Activated CD4-positive, alpha-beta memory T cell treated with anti-CD3 and anti-CD28 coated beads for 36 hours (primary cell): ENCODE measurements around the gene REEP5. TPM values are rescaled to one million over a fixed set of nuclear protein-coding genes. Genes with fewer than 3 reads are reported as not detected.
"Not testable (repeated sequence)": the region's sequence is repeated elsewhere in the genome, so short reads cannot be mapped to it uniquely, and the experiment has no call there.

ENCODE experiments used
- CTCF ChIA-PET: fragments of 350-600 bp; sonication (Branson Sonifier 250); formaldehyde crosslinking; loops from one replicate; lab custom pipeline; 2021; ENCODE audit warnings: antibody characterized with exemption, inconsistent platforms; lab: Charles Lee
- POLR2A ChIA-PET: fragments of 350-600 bp; sonication (Branson Sonifier 250); formaldehyde crosslinking; loops from one replicate; lab custom pipeline; 2021; ENCODE audit warnings: antibody characterized with exemption; lab: Charles Lee
- DNase-seq: peaks from one replicate; pipeline ENCODE4 v3.0.0-alpha.2; 2020
- H3K27ac Mint-ChIP-seq: one replicate; pipeline ENCODE4 v1.8.0; 2021; ENCODE audit warnings: mixed read lengths
- H3K27me3 Mint-ChIP-seq: one replicate; pipeline ENCODE4 v1.8.0; 2021; ENCODE audit warnings: mixed read lengths
- H3K36me3 Mint-ChIP-seq: one replicate; pipeline ENCODE4 v1.8.0; 2021; ENCODE audit warnings: mixed read lengths
- H3K4me1 Mint-ChIP-seq: one replicate; pipeline ENCODE4 v1.8.0; 2021; ENCODE audit warnings: low read depth, mixed read lengths
- H3K4me3 Mint-ChIP-seq: one replicate; pipeline ENCODE4 v1.8.0; 2021; ENCODE audit warnings: mild to moderate bottlenecking, mixed read lengths
- H3K9me3 Mint-ChIP-seq: one replicate; pipeline ENCODE4 v1.8.0; 2021; ENCODE audit warnings: mixed read lengths
- intact Hi-C: fragments of 100-400 bp; cut with micrococcal nuclease; formaldehyde crosslinking; loops from one replicate; pipeline ENCODE4 v1.15.1; 2023
- total RNA-seq, 2 experiments: library from RNA; stranded (reverse); gene quantifications; one replicate each; pipeline ENCODE4 v1.2.3, GENCODE V29; 2021

The REEP5 gene
- total RNA-seq, 2 experiments from 2014 or later = 64.6 to 67.4 TPM

GRCh38 chr5:112862085-112862484 is 59.9 kb downstream of the REEP5 start:
- peaks cover 43% of the 10 kb centered on the region for H3K4me1 Mint-ChIP-seq
- intact Hi-C loops = no loop called here
- peak overlapping the region; percentile 86 for H3K4me3 Mint-ChIP-seq
- CTCF ChIA-PET = interaction anchor here (1.3 kb wide), 1 partner anchor 59 kb away, joined by 7 read pairs; the partner anchor contains the start of gene REEP5
- POLR2A ChIA-PET = no interaction called here
- H3K36me3 Mint-ChIP-seq = peaks cover 23% of the 10 kb centered on the region
- H3K27me3 Mint-ChIP-seq = no peaks in the 10 kb centered on the region
- no peak for DNase-seq
- H3K9me3 Mint-ChIP-seq = no peaks in the 10 kb centered on the region
- peak overlapping the region; percentile 95 for H3K27ac Mint-ChIP-seq

DNA sequence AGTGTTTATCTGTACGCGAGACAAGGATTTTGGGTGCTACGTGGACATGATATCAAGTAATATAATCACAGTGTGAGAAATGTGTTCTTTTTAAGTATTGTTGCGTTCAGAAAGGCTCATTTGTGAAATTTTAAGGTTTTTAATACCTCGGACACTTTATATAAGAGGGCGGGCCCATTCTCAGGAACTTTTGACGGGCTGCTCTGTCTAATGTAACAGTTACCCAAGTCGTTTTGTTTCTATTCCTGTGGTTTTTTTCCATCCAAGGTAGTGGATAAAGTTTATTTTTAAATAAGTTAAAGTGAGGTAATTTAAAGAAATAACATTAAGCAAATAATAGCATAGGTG is 60.4 kb downstream of the REEP5 start:
- peak overlapping the region; percentile 86 for H3K4me3 Mint-ChIP-seq
- H3K27ac Mint-ChIP-seq = peak overlapping the region; percentile 95
- POLR2A ChIA-PET = interaction anchor here (0.6 to 1.4 kb wide), 4 partner anchors 9 to 61 kb away, joined by 3 to 6 read pairs (median 4); partner anchors contain the start of gene REEP5
- CTCF ChIA-PET = interaction anchor here (1.3 to 2.0 kb wide), 3 partner anchors 13 to 60 kb away, joined by 3 to 14 read pairs (median 7); partner anchors contain the start of gene REEP5
- H3K9me3 Mint-ChIP-seq = no peaks in the 10 kb centered on the region
- no peaks in the 10 kb centered on the region for H3K27me3 Mint-ChIP-seq
- intact Hi-C loops = loop anchor here (1.0 to 2.0 kb wide), 5 partner anchors 60 to 652 kb away; partner anchors contain the start of genes DCP2 and YTHDC2
- H3K4me1 Mint-ChIP-seq = peaks cover 38% of the 10 kb centered on the region
- peaks cover 19% of the 10 kb centered on the region for H3K36me3 Mint-ChIP-seq
- DNase-seq = no peak

DNA sequence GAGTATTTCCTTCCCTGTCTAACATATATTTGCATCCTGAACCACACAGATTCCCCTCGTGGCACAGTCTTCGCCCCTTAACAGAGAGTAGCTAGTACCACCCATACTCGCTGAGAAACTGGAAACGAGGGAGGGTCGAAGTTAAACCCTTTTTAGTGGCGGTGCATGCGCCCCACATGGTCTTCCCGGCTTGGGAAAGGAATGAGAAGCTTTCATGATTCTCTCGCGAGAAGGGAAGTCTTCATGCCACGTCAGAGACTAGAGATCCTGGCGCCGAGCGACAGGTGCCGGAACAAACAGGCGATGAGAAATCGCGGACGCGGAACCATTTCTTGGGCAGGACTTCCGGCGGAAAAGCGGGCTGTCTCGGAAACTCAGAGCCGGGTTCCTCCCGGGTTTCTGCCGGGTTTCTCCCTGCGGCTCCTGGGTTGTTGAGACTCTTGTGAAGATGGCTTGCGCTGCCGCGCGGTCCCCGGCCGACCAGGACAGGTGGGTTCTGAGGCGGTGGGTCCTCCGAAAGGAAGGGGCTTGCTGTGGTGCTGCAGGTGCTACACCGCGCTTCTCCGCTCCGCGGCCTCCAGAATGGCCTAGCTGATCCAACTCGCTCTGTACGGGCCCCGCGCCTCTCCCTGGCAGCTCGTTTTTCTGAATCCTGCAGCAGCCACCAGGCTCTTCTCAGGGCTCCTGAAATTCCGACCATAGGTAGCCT is 60.9 kb downstream of the REEP5 start, which contains the start of gene SRP19:
Gene SRP19, plus strand, starts transcription at position 359 of the 709 bp plus-strand sequence. Its CDS starts 90 bp downstream, at position 449.
- Mint-ChIP-seq H3K27me3 (peaks cover 3% of the 10 kb centered on the region), H3K4me3 (peak within 1 kb of the TSS; percentile 86), H3K27ac (peak within 1 kb of the TSS; percentile 95), H3K36me3 (peaks cover 19% of the 10 kb centered on the region), H3K9me3 (no peaks in the 10 kb centered on the region), H3K4me1 (peaks cover 33% of the 10 kb centered on the region)
- ChIA-PET CTCF (interaction anchor here (0.7 to 2.0 kb wide), 7 partner anchors 9 to 103 kb away, joined by 3 to 14 read pairs (median 4); partner anchors contain the start of gene REEP5), POLR2A (interaction anchor here (0.6 to 1.4 kb wide), 6 partner anchors 9 to 103 kb away, joined by 3 to 6 read pairs (median 4); partner anchors contain the start of gene REEP5)
- DNase-seq = peak; percentile 95
- intact Hi-C loops = loop anchor here (1.0 to 2.0 kb wide), 5 partner anchors 60 to 652 kb away; partner anchors contain the start of genes DCP2 and YTHDC2

GRCh38 chr5:112860571-112860928 is 61.5 kb downstream of the REEP5 start:
- not testable (repeated sequence) for DNase-seq, H3K27me3 Mint-ChIP-seq, H3K9me3 Mint-ChIP-seq
- peak overlapping the region; percentile 86 for H3K4me3 Mint-ChIP-seq
- CTCF ChIA-PET = interaction anchor here (0.7 to 2.0 kb wide), 6 partner anchors 9 to 104 kb away, joined by 3 to 14 read pairs (median 4); no protein-coding TSS in a partner anchor
- POLR2A ChIA-PET = interaction anchor here (0.6 to 1.4 kb wide), 4 partner anchors 10 to 104 kb away, joined by 3 to 5 read pairs (median 4); no protein-coding TSS in a partner anchor
- peaks cover 18% of the 10 kb centered on the region for H3K36me3 Mint-ChIP-seq
- peak overlapping the region; percentile 95 for H3K27ac Mint-ChIP-seq
- intact Hi-C loops = loop anchor here (2.0 kb wide), 1 partner anchor 116 kb away; the partner anchor contains the start of gene DCP2
- H3K4me1 Mint-ChIP-seq = peaks cover 30% of the 10 kb centered on the region

GRCh38 chr5:112857866-112858265 is 64.2 kb downstream of the REEP5 start:
- intact Hi-C loops = no loop called here
- H3K36me3 Mint-ChIP-seq = peaks cover 6% of the 10 kb centered on the region

DNA sequence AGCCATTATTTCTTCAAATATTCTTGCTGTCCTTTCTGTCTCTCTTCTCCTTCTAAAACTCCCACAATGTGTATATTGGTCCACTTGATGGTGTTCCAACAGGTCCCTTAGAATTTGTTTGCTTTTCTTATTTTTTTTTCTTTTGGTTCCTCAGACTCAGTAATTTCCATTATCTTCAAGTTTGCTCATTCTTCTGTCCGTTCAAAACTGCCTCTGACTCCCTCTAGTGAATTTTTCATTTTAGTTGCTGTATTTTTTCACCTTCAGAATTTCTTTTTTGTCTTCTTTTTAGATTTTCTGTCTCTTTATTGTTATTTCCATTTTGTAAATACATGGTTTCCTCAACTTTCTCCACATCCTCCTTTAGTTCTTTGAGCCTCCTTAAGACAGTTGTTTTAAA is 67.4 kb downstream of the REEP5 start:
- no peak for DNase-seq
- H3K27ac Mint-ChIP-seq = no peak overlapping the region
- POLR2A ChIA-PET = no interaction called here
- H3K27me3 Mint-ChIP-seq = peaks cover 15% of the 10 kb centered on the region
- H3K4me1 Mint-ChIP-seq = no peaks in the 10 kb centered on the region
- no peak overlapping the region for H3K4me3 Mint-ChIP-seq
- intact Hi-C loops = no loop called here
- no peaks in the 10 kb centered on the region for H3K36me3 Mint-ChIP-seq
- CTCF ChIA-PET = interaction anchor here (0.7 kb wide), 1 partner anchor 22 kb away, joined by 6 read pairs; no protein-coding TSS in a partner anchor
- H3K9me3 Mint-ChIP-seq = peaks cover 6% of the 10 kb centered on the region

More at GRCh38 chr5:112857866-112858265, 64.2 kb downstream of the REEP5 start:
- Mint-ChIP-seq H3K27me3 (peaks cover 15% of the 10 kb centered on the region), H3K4me3 (no peak overlapping the region), H3K9me3 (peaks cover 6% of the 10 kb centered on the region), H3K4me1 (peaks cover 16% of the 10 kb centered on the region), H3K27ac (peak overlapping the region; percentile 14)
- POLR2A ChIA-PET = no interaction called here
- no peak for DNase-seq
- CTCF ChIA-PET = interaction anchor here (0.7 to 1.9 kb wide), 2 partner anchors 10 to 654 kb away, joined by 3 to 8 read pairs; no protein-coding TSS in a partner anchor

GRCh38 chr5:112849912-112850311 is 72.1 kb downstream of the REEP5 start:
- peaks cover 5% of the 10 kb centered on the region for H3K9me3 Mint-ChIP-seq
- POLR2A ChIA-PET = no interaction called here
- peaks cover 3% of the 10 kb centered on the region for H3K27me3 Mint-ChIP-seq
- H3K27ac Mint-ChIP-seq = no peak overlapping the region
- intact Hi-C loops = loop anchor here (5.0 kb wide), 1 partner anchor 298 kb away; no protein-coding TSS in a partner anchor
- peaks cover 4% of the 10 kb centered on the region for H3K4me1 Mint-ChIP-seq
- DNase-seq = no peak
- CTCF ChIA-PET = interaction anchor here (0.6 kb wide), 1 partner anchor 9 kb away, joined by 3 read pairs; no protein-coding TSS in a partner anchor
- H3K4me3 Mint-ChIP-seq = no peak overlapping the region
- no peaks in the 10 kb centered on the region for H3K36me3 Mint-ChIP-seq

- no peak overlapping the region for H3K4me3 Mint-ChIP-seq
- intact Hi-C loops = loop anchor here (1.0 to 5.0 kb wide), 2 partner anchors 157 to 296 kb away; no protein-coding TSS in a partner anchor
- no peaks in the 10 kb centered on the region for H3K9me3 Mint-ChIP-seq
- H3K27me3 Mint-ChIP-seq = no peaks in the 10 kb centered on the region
- no peaks in the 10 kb centered on the region for H3K36me3 Mint-ChIP-seq
- no peak for DNase-seq
- peaks cover 4% of the 10 kb centered on the region for H3K4me1 Mint-ChIP-seq
- ChIA-PET POLR2A (interaction anchor here (0.6 kb wide), 1 partner anchor 342 kb away, joined by 3 read pairs; no protein-coding TSS in a partner anchor), CTCF (interaction anchor here (0.6 to 1.5 kb wide), 28 partner anchors 8 to 673 kb away, joined by 3 to 14 read pairs (median 4); partner anchors contain the start of gene SRP19)
- H3K27ac Mint-ChIP-seq = no peak overlapping the region
These were observed 73.8 kb downstream of the REEP5 start for GRCh38 chr5:112848116-112848811.

GRCh38 chr5:112847306-112847705 is 74.7 kb downstream of the REEP5 start:
- no peak for DNase-seq
- POLR2A ChIA-PET = no interaction called here

GRCh38 chr5:112846556-112846955 is 75.5 kb downstream of the REEP5 start:
- no peaks in the 10 kb centered on the region for H3K9me3 Mint-ChIP-seq
- no peak for DNase-seq
- no peak overlapping the region for H3K4me3 Mint-ChIP-seq
- ChIA-PET CTCF (no interaction called here), POLR2A (no interaction called here)
- H3K36me3 Mint-ChIP-seq = no peaks in the 10 kb centered on the region
- H3K4me1 Mint-ChIP-seq = peaks cover 4% of the 10 kb centered on the region
- no peaks in the 10 kb centered on the region for H3K27me3 Mint-ChIP-seq
- intact Hi-C loops = loop anchor here (5.0 kb wide), 1 partner anchor 294 kb away; no protein-coding TSS in a partner anchor
- no peak overlapping the region for H3K27ac Mint-ChIP-seq

More at GRCh38 chr5:112847306-112847705, 74.7 kb downstream of the REEP5 start:
- intact Hi-C loops = loop anchor here (5.0 kb wide), 1 partner anchor 295 kb away; no protein-coding TSS in a partner anchor
- CTCF ChIA-PET = no interaction called here
- no peaks in the 10 kb centered on the region for H3K36me3 Mint-ChIP-seq
- no peak overlapping the region for H3K4me3 Mint-ChIP-seq
- no peak overlapping the region for H3K27ac Mint-ChIP-seq
- no peaks in the 10 kb centered on the region for H3K27me3 Mint-ChIP-seq
- peaks cover 4% of the 10 kb centered on the region for H3K4me1 Mint-ChIP-seq
- H3K9me3 Mint-ChIP-seq = no peaks in the 10 kb centered on the region

- ChIA-PET CTCF (interaction anchor here (1.5 kb wide), 1 partner anchor 87 kb away, joined by 4 read pairs; no protein-coding TSS in a partner anchor), POLR2A (no interaction called here)
- Mint-ChIP-seq H3K4me3 (no peak overlapping the region), H3K27ac (no peak overlapping the region), H3K27me3 (no peaks in the 10 kb centered on the region), H3K36me3 (peaks cover 3% of the 10 kb centered on the region), H3K4me1 (peaks cover 4% of the 10 kb centered on the region), H3K9me3 (no peaks in the 10 kb centered on the region)
- intact Hi-C loops = no loop called here
- DNase-seq = no peak
These were observed 77.5 kb downstream of the REEP5 start for GRCh38 chr5:112844489-112844888.
